GM23248 (cell line): Measurements from ENCODE around the gene IER3.

ENCODE experiments used
- EZH2 ChIP-seq: fragments of 200-600 bp; sonication (generic); IDR thresholded peaks from 2 replicates; pipeline ENCODE4 v1.6.1; 2018; ENCODE audit warnings: antibody characterized with exemption, mild to moderate bottlenecking; ENCODE audit not compliant: insufficient read depth, poor library complexity, severe bottlenecking
- EZH2phosphoT487 ChIP-seq: fragments of 200-600 bp; sonication (generic); IDR thresholded peaks from 2 replicates; pipeline ENCODE4 v1.6.1; 2018; ENCODE audit warnings: antibody characterized with exemption, moderate library complexity, mild to moderate bottlenecking, low read depth; ENCODE audit not compliant: insufficient read depth

DNA sequence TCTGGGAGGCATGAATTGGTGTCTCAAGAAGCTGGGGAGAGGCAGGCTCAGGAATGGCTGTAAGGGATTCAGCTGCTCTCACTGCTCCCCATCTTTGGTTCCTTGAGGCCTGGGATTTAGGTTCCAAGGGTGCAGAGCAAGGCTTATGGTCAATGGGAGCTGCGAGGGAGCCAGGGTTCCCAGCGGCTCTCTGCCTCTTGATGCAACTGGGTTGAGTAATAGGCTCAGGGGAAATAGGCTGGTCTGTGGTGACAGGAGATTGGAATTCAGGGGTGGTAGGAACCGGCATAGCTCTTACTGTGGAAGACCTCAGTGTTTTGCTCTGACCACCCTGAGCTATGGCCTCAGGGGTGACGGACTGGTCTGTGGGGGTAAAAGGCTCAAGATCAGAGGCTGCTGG is 40.5 kb downstream of the IER3 start:
- TF ChIP-seq EZH2 (no peak), EZH2phosphoT487 (no peak)
